HG03558 (cell line): ENCODE results near the gene DCLK1.

Source experiments
- ATAC-seq: cut with Tn5 transposase; IDR thresholded peaks from one replicate; pipeline ENCODE4 v1.9.1; 2021; ENCODE audit warnings: moderate number of reproducible peaks; ENCODE audit not compliant: unreplicated experiment; ENCODE audit errors: extremely low read depth

Gene DCLK1

GRCh38 chr13:35850569-35850968 is 280.6 kb downstream of the DCLK1 start:
- no peak for ATAC-seq

GRCh38 chr13:35849256-35849644 is 281.9 kb downstream of the DCLK1 start:
- ATAC-seq = no peak

DNA sequence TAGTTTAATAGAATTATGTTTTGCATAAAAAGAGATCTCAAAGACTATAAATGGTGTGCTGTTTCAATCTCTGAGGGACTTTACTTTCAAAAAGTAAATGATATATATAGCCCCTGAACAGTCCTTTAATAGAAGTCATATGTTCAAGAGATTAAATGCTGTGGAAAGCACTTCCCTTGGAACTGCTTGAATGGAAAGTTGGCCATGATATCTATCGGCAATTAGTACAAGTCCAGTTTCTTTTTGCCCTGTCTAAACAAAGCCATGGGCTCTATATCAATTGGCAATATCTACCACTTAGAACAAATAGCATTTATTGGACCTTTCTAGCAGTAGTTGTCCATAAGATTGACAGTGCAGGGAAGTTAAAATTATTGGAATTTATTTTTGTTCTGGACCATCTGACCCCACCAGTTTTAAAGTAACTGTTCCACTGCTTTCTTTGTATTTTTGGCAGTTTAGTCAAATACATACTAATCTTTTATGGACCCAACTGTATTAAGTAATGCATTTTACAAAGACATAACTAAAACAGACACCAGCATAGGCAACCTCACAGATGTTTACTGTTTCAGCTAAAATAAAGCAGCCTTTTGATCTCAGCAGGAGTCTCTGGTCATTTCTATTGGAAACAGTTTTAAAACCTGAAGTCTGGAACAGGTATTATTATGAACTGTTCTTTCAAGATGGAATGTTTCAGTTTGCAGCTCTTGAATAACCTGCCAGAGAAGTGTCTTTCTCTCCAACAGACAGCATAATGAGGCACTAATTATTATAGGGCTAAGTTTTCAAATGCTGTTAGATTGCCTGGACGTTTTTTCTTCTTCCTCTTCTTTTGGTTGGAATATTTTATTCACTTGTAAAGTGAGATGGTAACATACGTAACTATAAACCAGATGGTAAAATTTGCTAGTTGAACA is 282.6 kb downstream of the DCLK1 start:
- ATAC-seq = no peak

- no peak for ATAC-seq
Measured at GRCh38 chr13:35843272-35843671, 287.9 kb downstream of the DCLK1 start.

GRCh38 chr13:35841060-35841521 is 290.1 kb downstream of the DCLK1 start:
- ATAC-seq = no peak

DNA sequence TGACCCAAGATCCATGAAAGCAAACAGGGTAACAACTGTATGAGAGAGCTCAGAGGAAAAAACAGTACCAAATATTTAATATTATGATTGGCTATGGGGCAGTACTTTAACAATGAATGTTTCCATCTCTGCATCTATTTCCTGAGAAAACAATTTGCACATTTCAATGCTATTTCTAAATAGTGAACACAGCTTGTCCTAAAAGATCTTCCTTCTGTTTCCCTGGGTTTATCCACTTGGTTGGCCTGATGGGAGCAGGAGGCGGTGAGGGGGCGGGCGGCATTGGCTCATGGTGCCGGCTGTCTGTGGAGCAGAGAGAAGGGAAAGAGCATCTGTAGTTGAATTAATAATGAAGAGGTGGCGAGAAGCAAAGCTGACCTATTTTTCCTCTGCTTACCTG is 291.4 kb downstream of the DCLK1 start:
- no peak for ATAC-seq

DNA sequence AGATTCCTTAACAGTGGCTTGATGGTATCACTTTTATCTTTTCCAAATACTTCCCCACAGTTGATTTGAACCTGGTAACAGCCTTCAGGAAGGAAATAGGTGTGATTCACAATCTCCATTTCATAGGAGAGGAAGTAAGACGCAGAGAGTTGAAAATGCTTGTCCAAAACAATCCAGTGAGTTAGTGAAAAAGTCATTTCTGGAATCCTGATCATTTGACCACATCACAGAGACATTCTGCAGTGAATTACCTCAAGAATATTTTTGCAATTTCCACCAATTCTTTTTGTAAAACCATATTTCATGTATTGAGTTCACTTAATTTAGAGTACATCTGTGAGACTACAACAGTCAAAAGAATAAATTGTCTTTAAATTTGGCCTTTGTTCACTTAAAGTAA is 292.8 kb downstream of the DCLK1 start:
- no peak for ATAC-seq

- no peak for ATAC-seq
Measured at GRCh38 chr13:35836446-35836845, 294.7 kb downstream of the DCLK1 start.

- no peak for ATAC-seq
Measured at GRCh38 chr13:35835989-35836388, 295.2 kb downstream of the DCLK1 start.

GRCh38 chr13:35833608-35834275 is 297.4 kb downstream of the DCLK1 start:
- ATAC-seq = no peak

GRCh38 chr13:35833031-35833430 is 298.2 kb downstream of the DCLK1 start:
- ATAC-seq = no peak

- no peak for ATAC-seq
Measured at GRCh38 chr13:35832551-35832950, 298.6 kb downstream of the DCLK1 start.

- ATAC-seq = no peak
Measured at GRCh38 chr13:35830850-35831450, 300.2 kb downstream of the DCLK1 start.

DNA sequence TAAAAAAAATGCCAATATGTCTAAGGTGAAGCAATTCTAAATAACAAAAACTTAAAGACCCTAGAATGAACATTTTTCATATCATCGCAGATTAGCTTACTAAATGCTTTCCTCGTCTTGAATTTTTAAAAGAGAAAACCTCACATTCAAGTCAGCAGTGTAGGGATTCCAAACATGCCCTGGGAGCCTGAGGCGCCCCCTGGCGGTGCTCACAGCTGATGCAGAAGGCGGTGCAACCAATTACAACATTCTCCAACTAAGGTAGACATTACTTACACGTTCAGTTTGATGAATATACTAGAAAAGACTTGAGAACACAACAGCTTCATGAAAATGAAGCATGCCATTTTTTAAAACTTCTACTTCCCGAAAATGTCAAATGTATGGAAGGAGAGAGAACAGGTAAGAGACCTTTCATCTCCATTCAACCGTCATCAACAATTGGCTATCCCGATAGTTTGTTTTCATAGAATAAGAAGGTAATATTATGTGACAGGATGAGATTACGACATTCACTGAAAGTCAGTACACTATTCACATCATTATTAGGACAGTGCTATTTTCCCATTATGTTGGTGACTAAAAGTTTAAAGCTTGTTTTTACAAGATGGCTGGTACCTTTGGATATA is 304.4 kb downstream of the DCLK1 start:
- no peak for ATAC-seq

- ATAC-seq = no peak
Measured at GRCh38 chr13:35824825-35825224, 306.4 kb downstream of the DCLK1 start.

- ATAC-seq = no peak
Measured at GRCh38 chr13:35824395-35824794, 306.8 kb downstream of the DCLK1 start.

DNA sequence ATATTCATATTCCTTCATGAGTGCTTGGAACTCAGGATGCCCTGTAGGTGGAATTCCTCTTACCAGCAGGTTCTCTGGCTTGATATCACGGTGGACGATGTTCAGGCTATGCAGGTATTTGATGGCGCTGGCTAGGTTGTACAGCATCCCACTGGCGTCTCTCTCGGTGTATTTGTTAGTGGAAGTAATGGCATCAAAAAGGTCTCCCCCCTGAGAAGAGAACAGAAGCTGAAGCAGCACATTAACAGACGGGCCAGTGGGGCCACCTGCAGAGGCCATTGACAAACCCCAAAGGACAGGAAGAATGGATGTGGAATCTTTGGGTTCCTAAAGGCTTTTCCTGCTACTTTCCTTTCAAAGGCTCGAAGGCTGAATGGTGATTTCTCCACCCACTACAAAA is 308.5 kb downstream of the DCLK1 start:
- no peak for ATAC-seq

DNA sequence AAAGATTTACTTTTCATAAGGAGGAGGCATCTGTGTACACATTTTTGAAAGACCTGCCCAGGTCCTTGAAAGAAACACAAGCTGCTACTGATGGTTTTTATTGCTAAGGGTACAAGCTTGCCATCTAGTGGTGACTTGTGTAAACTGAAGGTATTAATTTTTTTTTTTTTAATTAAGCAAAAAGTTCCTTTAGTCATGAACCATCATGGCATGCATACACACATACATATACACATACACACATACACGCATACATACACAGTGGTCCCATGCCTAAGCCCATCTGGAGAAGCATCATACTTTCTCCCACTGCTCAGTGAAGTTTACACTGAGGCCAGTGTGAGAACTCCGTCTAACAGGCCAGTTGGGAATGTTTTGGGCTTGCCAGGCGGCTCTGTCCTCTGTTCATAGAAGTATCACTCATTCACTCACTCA is 312.5 kb downstream of the DCLK1 start:
- no peak for ATAC-seq

- ATAC-seq = no peak
Measured at GRCh38 chr13:35817642-35818607, 313.3 kb downstream of the DCLK1 start.
